ENCODE results near the gene TEKT2. TPM values are rescaled to one million over a fixed set of nuclear protein-coding genes. Genes with fewer than 3 reads are reported as not detected.
A peak's percentile ranks its signal among the peaks of the same experiment; 100 is the strongest.

The TEKT2 gene
- total RNA-seq, 2 donors from 2014 or later, result 5.6 to 9.5 TPM

DNA sequence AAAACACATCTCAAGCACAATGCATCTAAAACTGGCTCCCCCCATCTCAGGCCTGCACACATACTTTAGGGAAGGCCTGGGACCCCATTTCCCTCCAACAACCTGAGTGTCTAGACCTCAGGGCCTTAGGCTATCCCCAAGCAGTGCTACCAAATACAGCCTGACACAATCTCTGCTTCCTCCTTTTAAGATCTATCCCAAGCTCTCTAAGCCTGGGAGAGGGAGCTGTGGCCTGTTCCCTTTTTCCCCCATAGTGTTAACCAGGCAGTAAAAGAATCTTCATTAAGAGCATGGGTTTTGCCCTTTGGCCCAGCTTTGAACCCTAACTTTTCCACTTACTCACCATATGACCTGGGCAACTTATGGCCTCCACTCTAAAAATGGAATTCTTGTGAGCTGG is 51.9 kb downstream of the TEKT2 start:
- H3K27me3 ChIP-seq (ENCODE audit: control insufficient read depth, insufficient read depth, low read length, poor library complexity, severe bottlenecking), result no peaks in the 10 kb centered on the region
- H3K27ac ChIP-seq (ENCODE audit: low read depth, low read length), result no peak overlapping the region
- Mint-ChIP-seq H3K27me3 (ENCODE audit: insufficient read depth) (no peaks in the 10 kb centered on the region), H3K27ac (peak overlapping the region; percentile 62), H3K36me3 (ENCODE audit: low read depth) (peaks cover 17% of the 10 kb centered on the region), H3K9me3 (no peaks in the 10 kb centered on the region), H3K4me1 (no peaks in the 10 kb centered on the region), H3K4me3 (no peak overlapping the region)
- H3K9ac ChIP-seq (ENCODE audit: extremely low read depth, low read length, poor library complexity, severe bottlenecking), result no peak overlapping the region
- no peak for DNase-seq
- H3K36me3 ChIP-seq (ENCODE audit: control insufficient read depth, insufficient read depth, low read length), result peaks cover 36% of the 10 kb centered on the region
- H3K9me3 ChIP-seq (ENCODE audit: control insufficient read depth, low read length), result no peaks in the 10 kb centered on the region
- H3K4me1 ChIP-seq (ENCODE audit: control insufficient read depth, insufficient read depth, low read length), result no peaks in the 10 kb centered on the region
- TF ChIP-seq, protein P1, sequence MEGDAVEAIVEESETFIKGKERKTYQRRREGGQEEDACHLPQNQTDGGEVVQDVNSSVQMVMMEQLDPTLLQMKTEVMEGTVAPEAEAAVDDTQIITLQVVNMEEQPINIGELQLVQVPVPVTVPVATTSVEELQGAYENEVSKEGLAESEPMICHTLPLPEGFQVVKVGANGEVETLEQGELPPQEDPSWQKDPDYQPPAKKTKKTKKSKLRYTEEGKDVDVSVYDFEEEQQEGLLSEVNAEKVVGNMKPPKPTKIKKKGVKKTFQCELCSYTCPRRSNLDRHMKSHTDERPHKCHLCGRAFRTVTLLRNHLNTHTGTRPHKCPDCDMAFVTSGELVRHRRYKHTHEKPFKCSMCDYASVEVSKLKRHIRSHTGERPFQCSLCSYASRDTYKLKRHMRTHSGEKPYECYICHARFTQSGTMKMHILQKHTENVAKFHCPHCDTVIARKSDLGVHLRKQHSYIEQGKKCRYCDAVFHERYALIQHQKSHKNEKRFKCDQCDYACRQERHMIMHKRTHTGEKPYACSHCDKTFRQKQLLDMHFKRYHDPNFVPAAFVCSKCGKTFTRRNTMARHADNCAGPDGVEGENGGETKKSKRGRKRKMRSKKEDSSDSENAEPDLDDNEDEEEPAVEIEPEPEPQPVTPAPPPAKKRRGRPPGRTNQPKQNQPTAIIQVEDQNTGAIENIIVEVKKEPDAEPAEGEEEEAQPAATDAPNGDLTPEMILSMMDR (conservative IDR thresholded peaks at IDR 0.05), result no peak
- H3K4me3 ChIP-seq (ENCODE audit: low read length), result no peak overlapping the region

DNA sequence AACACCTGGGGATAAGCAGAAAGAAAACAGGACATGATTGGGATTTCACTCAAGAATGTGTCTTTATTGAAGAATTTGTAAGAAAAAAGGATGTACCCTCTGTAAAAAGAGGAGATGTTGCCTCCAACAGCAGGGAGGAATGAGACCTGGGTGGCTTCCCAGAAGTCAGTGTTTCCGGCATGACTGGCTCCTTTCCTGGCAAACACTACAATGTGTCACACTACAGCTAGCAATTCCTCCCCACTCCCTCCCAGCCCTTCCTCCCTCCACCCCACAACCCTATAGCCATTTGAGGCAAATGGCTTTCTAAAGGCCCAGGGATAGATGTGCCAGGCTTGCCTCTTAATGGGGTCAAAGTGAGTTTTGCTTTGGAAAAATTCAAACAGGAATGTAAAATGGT is 52.6 kb downstream of the TEKT2 start:
- Mint-ChIP-seq H3K27me3 (ENCODE audit: insufficient read depth) (no peaks in the 10 kb centered on the region), H3K27ac (no peak overlapping the region), H3K36me3 (ENCODE audit: low read depth) (peaks cover 23% of the 10 kb centered on the region), H3K9me3 (no peaks in the 10 kb centered on the region), H3K4me1 (no peaks in the 10 kb centered on the region), H3K4me3 (no peak overlapping the region)
- Histone ChIP-seq H3K9me3 (ENCODE audit: control insufficient read depth, low read length) (no peaks in the 10 kb centered on the region), H3K4me1 (ENCODE audit: control insufficient read depth, insufficient read depth, low read length) (no peaks in the 10 kb centered on the region), H3K4me3 (ENCODE audit: low read length) (no peak overlapping the region), H3K27ac (ENCODE audit: low read depth, low read length) (no peak overlapping the region), H3K9ac (ENCODE audit: extremely low read depth, low read length, poor library complexity, severe bottlenecking) (no peak overlapping the region), H3K27me3 (ENCODE audit: control insufficient read depth, insufficient read depth, low read length, poor library complexity, severe bottlenecking) (no peaks in the 10 kb centered on the region), H3K36me3 (ENCODE audit: control insufficient read depth, insufficient read depth, low read length) (peaks cover 36% of the 10 kb centered on the region)
- 89 to 90% methylated on average over 1 of the region's 1 CpG for WGBS, 2 experiments (ENCODE audit: insufficient coverage in 1 of 2, insufficient read length in 1 of 2)
- TF ChIP-seq, protein P1 (conservative IDR thresholded peaks at IDR 0.05), result no peak
- no peak for DNase-seq

DNA sequence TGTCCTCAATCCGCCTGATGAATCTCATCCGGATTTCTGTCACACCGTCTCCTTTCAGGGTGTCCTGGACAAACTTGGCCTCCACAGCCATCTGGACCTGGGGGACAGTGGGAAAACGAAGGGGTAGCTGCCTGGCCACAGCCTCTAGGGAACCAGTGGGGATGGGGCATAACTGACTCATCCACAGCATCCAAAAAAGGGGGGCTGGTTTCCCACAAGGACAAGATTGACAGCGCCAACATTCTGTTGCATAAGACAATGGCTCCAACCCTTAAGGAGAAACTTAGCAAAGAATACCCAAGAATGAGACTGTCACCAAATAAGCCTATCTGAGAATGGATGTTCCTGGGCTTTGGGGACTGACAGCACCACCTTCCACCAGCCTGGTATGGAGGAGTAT is 53.3 kb downstream of the TEKT2 start:
- Histone ChIP-seq H3K4me1 (ENCODE audit: control insufficient read depth, insufficient read depth, low read length) (no peaks in the 10 kb centered on the region), H3K27me3 (ENCODE audit: control insufficient read depth, insufficient read depth, low read length, poor library complexity, severe bottlenecking) (no peaks in the 10 kb centered on the region), H3K27ac (ENCODE audit: low read depth, low read length) (no peak overlapping the region), H3K9ac (ENCODE audit: extremely low read depth, low read length, poor library complexity, severe bottlenecking) (no peak overlapping the region), H3K9me3 (ENCODE audit: control insufficient read depth, low read length) (no peaks in the 10 kb centered on the region), H3K4me3 (ENCODE audit: low read length) (no peak overlapping the region), H3K36me3 (ENCODE audit: control insufficient read depth, insufficient read depth, low read length) (peaks cover 36% of the 10 kb centered on the region)
- DNase-seq, result no peak
- Mint-ChIP-seq H3K4me1 (no peaks in the 10 kb centered on the region), H3K27ac (no peak overlapping the region), H3K27me3 (ENCODE audit: insufficient read depth) (no peaks in the 10 kb centered on the region), H3K9me3 (no peaks in the 10 kb centered on the region), H3K36me3 (ENCODE audit: low read depth) (peaks cover 26% of the 10 kb centered on the region), H3K4me3 (no peak overlapping the region)
- TF ChIP-seq, protein P1 (conservative IDR thresholded peaks at IDR 0.05), result no peak
- 74 to 77% methylated on average over 5 of the region's 5 CpGs for WGBS, 2 experiments (ENCODE audit: insufficient coverage in 1 of 2, insufficient read length in 1 of 2)

All from endodermal cell (in vitro differentiated cells).